IMR-90 (cell line): ENCODE measurements around the gene FCSK. TPM values are rescaled to one million over a fixed set of nuclear protein-coding genes. Genes with fewer than 3 reads are reported as not detected.

Experiments
- ATAC-seq: fragments of 200-7000 bp; cut with Tn5 transposase; 2 replicates; pipeline ENCODE4 v1.9.1; 2020; ENCODE audit warnings: low read depth, mild to moderate bottlenecking, moderate library complexity
- BruUV-seq: library from RNA; stranded (reverse); fragments of 400-500 nt; replicated peaks from 2 replicates; lab custom pipeline; 2021; lab: Mats Ljungman, UMichigan
- CTCF ChIA-PET: fragments of 300-600 bp; formaldehyde crosslinking; extraction: SDS; loops from one replicate; lab custom pipeline; 2021; ENCODE audit warnings: antibody characterized with exemption; lab: Yijun Ruan, JAX
- POLR2A ChIA-PET: fragments of 300-600 bp; sonication (Branson Sonifier 250); formaldehyde crosslinking; loops from one replicate; lab custom pipeline; 2022; ENCODE audit warnings: antibody characterized with exemption; ENCODE audit not compliant: unreplicated experiment; lab: Charles Lee
- DNase-seq: peaks from one replicate; pipeline ENCODE4 v3.0.0; 2013
- H2AFZ ChIP-seq: replicated peaks from 2 replicates; pipeline ENCODE3; 2013; ENCODE audit warnings: low read length, mild to moderate bottlenecking; ENCODE audit not compliant: poor library complexity
- H2AK5ac ChIP-seq: 2 replicates; pipeline ENCODE4 v1.6.1; 2013; ENCODE audit warnings: low read depth, low read length, inconsistent platforms
- H2AK9ac ChIP-seq: replicated peaks from 2 replicates; pipeline ENCODE3; 2013; ENCODE audit warnings: mild to moderate bottlenecking, low read depth, low read length, moderate library complexity; ENCODE audit not compliant: poor library complexity
- H2BK120ac ChIP-seq: 2 replicates; pipeline ENCODE4 v1.6.1; 2013; ENCODE audit warnings: low read depth, low read length, inconsistent platforms
- H2BK15ac ChIP-seq: 3 replicates; pipeline ENCODE4 v1.6.1; 2013; ENCODE audit warnings: low read depth, low read length, inconsistent platforms
- H2BK20ac ChIP-seq: 2 replicates; pipeline ENCODE4 v1.6.1; 2013; ENCODE audit warnings: low read depth, mild to moderate bottlenecking, inconsistent platforms, low read length, moderate library complexity
- H2BK5ac ChIP-seq: 2 replicates; pipeline ENCODE4 v1.6.1; 2013; ENCODE audit warnings: mild to moderate bottlenecking, low read depth, low read length, inconsistent platforms; ENCODE audit not compliant: poor library complexity, severe bottlenecking
- H3K14ac ChIP-seq: replicated peaks from 2 replicates; pipeline ENCODE4 v1.6.1; 2013; ENCODE audit warnings: low read depth, low read length, inconsistent platforms
- H3K18ac ChIP-seq: 2 replicates; pipeline ENCODE4 v1.6.1; 2013; ENCODE audit warnings: low read depth, low read length, control low read depth
- H3K23ac ChIP-seq: 2 replicates; pipeline ENCODE4 v1.6.1; 2013; ENCODE audit warnings: low read depth, low read length, inconsistent platforms
- H3K27ac ChIP-seq: 2 replicates; pipeline ENCODE4 v1.5.1; 2013; ENCODE audit warnings: mild to moderate bottlenecking, control low read depth, low read length; ENCODE audit not compliant: insufficient read depth
- H3K27me3 ChIP-seq: 2 replicates; pipeline ENCODE4 v1.6.1; 2013; ENCODE audit warnings: low read length; ENCODE audit not compliant: control insufficient read depth, insufficient read depth
- H3K36me3 ChIP-seq: 2 replicates; pipeline ENCODE4 v1.6.1; 2013; ENCODE audit warnings: low read length, mixed read lengths; ENCODE audit not compliant: control insufficient read depth, insufficient read depth
- H3K4ac ChIP-seq: 2 replicates; pipeline ENCODE4 v1.6.1; 2013; ENCODE audit warnings: low read depth, low read length, inconsistent platforms
- H3K4me1 ChIP-seq: 2 replicates; pipeline ENCODE4 v1.6.1; 2013; ENCODE audit warnings: low read length, mixed read lengths; ENCODE audit not compliant: control insufficient read depth, insufficient read depth
- H3K4me2 ChIP-seq: 2 replicates; pipeline ENCODE4 v1.6.1; 2013; ENCODE audit warnings: low read depth, mild to moderate bottlenecking, control low read depth, low read length, moderate library complexity
- H3K4me3 ChIP-seq: 2 replicates; pipeline ENCODE4 v1.5.1; 2013; ENCODE audit warnings: low read depth, mild to moderate bottlenecking, control low read depth, low read length, moderate library complexity; ENCODE audit not compliant: insufficient read depth
- H3K56ac ChIP-seq: 2 replicates; pipeline ENCODE4 v1.6.1; 2013; ENCODE audit warnings: low read length, inconsistent platforms; ENCODE audit not compliant: insufficient read depth; ENCODE audit errors: extremely low read depth
- H3K79me1 ChIP-seq, 2 experiments: 2 replicates each; pipeline ENCODE4 v1.6.1; 2013; ENCODE audit warnings: low read length in 2 of 2, inconsistent platforms in 1 of 2, low read depth in 1 of 2
- H3K9ac ChIP-seq: 2 replicates; pipeline ENCODE4 v1.6.1; 2013; ENCODE audit warnings: low read depth, low read length, control low read depth
- H3K9me1 ChIP-seq: 2 replicates; pipeline ENCODE4 v1.6.1; 2013; ENCODE audit warnings: low read length, inconsistent platforms; ENCODE audit not compliant: insufficient read depth
- H3K9me3 ChIP-seq: 2 replicates; pipeline ENCODE4 v1.6.1; 2013; ENCODE audit warnings: low read length; ENCODE audit not compliant: control insufficient read depth, insufficient read depth
- H4K20me1 ChIP-seq: 2 replicates; pipeline ENCODE4 v1.6.1; 2013; ENCODE audit warnings: low read length, inconsistent platforms; ENCODE audit not compliant: insufficient read depth
- H4K5ac ChIP-seq: 2 replicates; pipeline ENCODE4 v1.6.1; 2013; ENCODE audit warnings: mild to moderate bottlenecking, low read depth, low read length, control low read depth
- H4K8ac ChIP-seq, 2 experiments: 2 replicates each; pipeline ENCODE4 v1.6.1; 2013; ENCODE audit warnings: low read depth in 2 of 2, low read length in 2 of 2, control low read depth in 1 of 2, inconsistent platforms in 1 of 2
- H4K91ac ChIP-seq: 2 replicates; pipeline ENCODE4 v1.6.1; 2013; ENCODE audit warnings: low read depth, low read length, inconsistent platforms; ENCODE audit not compliant: insufficient read depth
- BHLHE40 ChIP-seq: fragments of 150-350 bp; IDR thresholded peaks from 2 replicates; pipeline ENCODE4 v1.6.1; 2016; ENCODE audit warnings: mild to moderate bottlenecking, low read depth, low read length
- CEBPB ChIP-seq: IDR thresholded peaks from 2 replicates; pipeline ENCODE4 v1.6.1; 2012; ENCODE audit warnings: low read depth, low read length, improper control_type of control experiment
- CHD1 ChIP-seq: IDR thresholded peaks from 2 replicates; pipeline ENCODE4 v1.6.1; 2012; ENCODE audit warnings: low read depth, low read length, improper control_type of control experiment
- CTCF ChIP-seq: conservative IDR thresholded peaks from 2 replicates; pipeline ENCODE4 v1.5.1; 2012; ENCODE audit warnings: mild to moderate bottlenecking, low read depth, low read length, improper control_type of control experiment
- ELK1 ChIP-seq: fragments of 150-350 bp; IDR thresholded peaks from 2 replicates; pipeline ENCODE4 v1.6.1; 2016; ENCODE audit warnings: low read depth, mild to moderate bottlenecking, low read length, moderate library complexity, borderline replicate concordance
- FOS ChIP-seq: fragments of 150-350 bp; IDR thresholded peaks from 2 replicates; pipeline ENCODE4 v1.6.1; 2016; ENCODE audit warnings: low read depth, low read length
- MAFK ChIP-seq: IDR thresholded peaks from 2 replicates; pipeline ENCODE4 v1.6.1; 2012; ENCODE audit warnings: low read depth, low read length, improper control_type of control experiment
- MAZ ChIP-seq: IDR thresholded peaks from 2 replicates; pipeline ENCODE4 v1.6.1; 2012; ENCODE audit warnings: low read depth, mild to moderate bottlenecking, low read length, improper control_type of control experiment, moderate library complexity, borderline replicate concordance
- MXI1 ChIP-seq: IDR thresholded peaks from 2 replicates; pipeline ENCODE4 v1.6.1; 2012; ENCODE audit warnings: low read depth, mild to moderate bottlenecking, low read length, moderate library complexity, borderline replicate concordance
- NFE2L2 ChIP-seq: fragments of 150-350 bp; IDR thresholded peaks from 2 replicates; pipeline ENCODE4 v1.6.1; 2016; ENCODE audit warnings: low read depth, mild to moderate bottlenecking, low read length
- POLR2A ChIP-seq: IDR thresholded peaks from 2 replicates; pipeline ENCODE4 v1.6.1; 2012; ENCODE audit warnings: mild to moderate bottlenecking, low read depth, low read length
- RAD21 ChIP-seq: IDR thresholded peaks from 2 replicates; pipeline ENCODE4 v1.6.1; 2012; ENCODE audit warnings: low read length, improper control_type of control experiment
- RCOR1 ChIP-seq: IDR thresholded peaks from 2 replicates; pipeline ENCODE4 v1.6.1; 2012; ENCODE audit warnings: mild to moderate bottlenecking, low read length, improper control_type of control experiment; ENCODE audit not compliant: insufficient replicate concordance
- RFX5 ChIP-seq: IDR thresholded peaks from 2 replicates; pipeline ENCODE4 v1.8.0; 2012; ENCODE audit warnings: low read depth, mild to moderate bottlenecking, low read length, moderate library complexity
- SMC3 ChIP-seq: fragments of 150-350 bp; IDR thresholded peaks from 2 replicates; pipeline ENCODE4 v1.6.1; 2016; ENCODE audit warnings: low read depth, mild to moderate bottlenecking, antibody characterized with exemption, low read length, moderate library complexity
- USF2 ChIP-seq: fragments of 150-350 bp; IDR thresholded peaks from 2 replicates; pipeline ENCODE4 v1.6.1; 2017; ENCODE audit warnings: mild to moderate bottlenecking, antibody characterized with exemption, low read length, low read depth
- WGBS, 2 experiments: methylation state at CpG; one replicate each; pipeline versions ENCODE4 v1.1.5 to v1.1.7; 2013; ENCODE audit warnings: missing lambda C conversion rate in 2 of 2; ENCODE audit not compliant: insufficient read length in 1 of 2; ENCODE audit errors: extremely low coverage in 2 of 2; 5-methylcytosine and 5-hydroxymethylcytosine counted together
- dilution Hi-C: fragments of 300-500 bp; cut with HindIII; formaldehyde crosslinking; loops from one replicate; pipeline ENCODE4 v1.14.3; 2018; ENCODE audit warnings: low sequenced_read_pairs; ENCODE audit not compliant: unreplicated experiment
- in situ Hi-C: fragments of 300-500 bp; cut with MboI; formaldehyde crosslinking; loops from 3 replicates; pipeline ENCODE4 v1.14.3; 2019; ENCODE audit warnings: low sequenced_read_pairs, inconsistent platforms, mixed read lengths
- intact Hi-C: fragments of 100-400 bp; cut with micrococcal nuclease; formaldehyde crosslinking; loops from 2 replicates; pipeline ENCODE4 v1.10.0; 2022
- polyA plus RNA-seq, 3 experiments: library from polyadenylated mRNA; depleted of rRNA; stranded (reverse); fragments of >200 nt; gene quantifications; 2 replicates each; pipeline ENCODE4 v1.2.3, GENCODE V29; 2012; ENCODE audit warnings: low replicate concordance in 1 of 3
- total RNA-seq: library from RNA; depleted of rRNA; stranded (reverse); fragments of >200 nt; gene quantifications from 2 replicates; pipeline ENCODE4 v1.2.3, GENCODE V29; 2012

FCSK gene
- total and polyA plus RNA-seq, 2 of the 4 experiments (the other 2 are of a cell fraction) = 6.1 to 7.2 TPM

GRCh38 chr16:70527315-70527996, 73.1 kb downstream of the FCSK start:
- H3K27me3 ChIP-seq = no peaks in the 10 kb centered on the region
- no peak overlapping the region for H3K27ac ChIP-seq
- no peak overlapping the region for H3K56ac ChIP-seq
- H2AFZ ChIP-seq = no peak overlapping the region
- TF ChIP-seq BHLHE40 = no peak
- no peak for TF ChIP-seq ELK1
- no peak for TF ChIP-seq MXI1
- TF ChIP-seq CTCF = no peak
- no peak for TF ChIP-seq FOS
- TF ChIP-seq MAFK = no peak
- TF ChIP-seq SMC3 = no peak
- TF ChIP-seq CHD1 = no peak
- no peak for TF ChIP-seq RCOR1
- TF ChIP-seq CEBPB = no peak
- no peak for TF ChIP-seq NFE2L2
- no peak for TF ChIP-seq POLR2A
- TF ChIP-seq USF2 = no peak
- no peak for TF ChIP-seq RFX5
- TF ChIP-seq MAZ = no peak
- no peak for TF ChIP-seq RAD21
- H3K36me3 ChIP-seq = peaks cover 31% of the 10 kb centered on the region
- no peak overlapping the region for H3K4ac ChIP-seq
- H2BK15ac ChIP-seq = no peak overlapping the region
- H4K8ac ChIP-seq = no peak overlapping the region
- 0 out of 2 replicates have a peak overlapping the region, but pooled peaks have one; percentile 17 for H3K4me2 ChIP-seq
- POLR2A ChIA-PET = interaction anchor here (0.6 kb wide), 1 partner anchor 99 kb away, joined by 3 read pairs; no protein-coding TSS in a partner anchor
- H2AK9ac ChIP-seq = no peak overlapping the region
- H4K91ac ChIP-seq = no peak overlapping the region
- H3K14ac ChIP-seq = no peak overlapping the region
- no peak overlapping the region for H2BK5ac ChIP-seq
- CTCF ChIA-PET = no interaction called here
- no peaks in the 10 kb centered on the region for H3K9me3 ChIP-seq
- 100% methylated on average over 1 of the region's 8 CpGs; no CpG with 5 or more reads in 1 of the 2 experiments for WGBS, 2 experiments
- no peak overlapping the region for H3K4me3 ChIP-seq
- in situ Hi-C loops = no loop called here
- H4K5ac ChIP-seq = no peak overlapping the region
- BruUV-seq = no TSS peak
- DNase-seq (no peak), ATAC-seq (no peak)
- H3K9ac ChIP-seq = no peak overlapping the region
- H2AK5ac ChIP-seq = no peak overlapping the region
- no peak overlapping the region for H2BK20ac ChIP-seq
- intact Hi-C loops = no loop called here
- peaks cover 59% of the 10 kb centered on the region for H4K20me1 ChIP-seq
- H3K9me1 ChIP-seq = no peaks in the 10 kb centered on the region; the same call in 1 of the 2 replicates
- H3K4me1 ChIP-seq = peaks cover 6% of the 10 kb centered on the region
- H3K23ac ChIP-seq = no peak overlapping the region
- no peak overlapping the region for H3K18ac ChIP-seq
- no peak overlapping the region for H2BK120ac ChIP-seq
- peaks cover 10 to 49% of the 10 kb centered on the region in 2 experiments for H3K79me1 ChIP-seq
- dilution Hi-C loops = no loop called here
